Keratinocyte (primary cell): Measurements from ENCODE around the gene GATA5.

Source experiments
- CTCF ChIP-seq, 3 experiments: IDR thresholded peaks in 1 of 3; conservative IDR thresholded peaks in 1 of 3; optimal IDR thresholded peaks in 1 of 3; 2 replicates in 2 of 3; 3 replicates in 1 of 3; pipeline versions ENCODE3 to v1.5.1; 2011; ENCODE audit warnings: low read length in 3 of 3, mild to moderate bottlenecking in 3 of 3, moderate library complexity in 2 of 3, control low read depth in 1 of 3, inconsistent platforms in 1 of 3; ENCODE audit not compliant: insufficient read depth in 2 of 3; ENCODE audit errors: extremely low read depth in 1 of 3
- EZH2 ChIP-seq: IDR thresholded peaks from one replicate; pipeline ENCODE4 v1.6.1; 2012; ENCODE audit warnings: inconsistent platforms, mild to moderate bottlenecking, low read length, moderate library complexity

GRCh38 chr20:62413896-62414481 is 61.8 kb downstream of the GATA5 start:
- TF ChIP-seq CTCF (optimal IDR thresholded peaks at IDR 0.05 in 1 of 3, IDR thresholded peaks at IDR 0.05 in 1 of 3, conservative IDR thresholded peaks at IDR 0.05 in 1 of 3; ENCODE audit: extremely low read depth in 1 of 3, insufficient read depth in 2 of 3, low read length in 3 of 3) (peak in 1 of 3 experiments; percentile 28), EZH2 (no peak)
